Embryonic facial prominence (tissue), 1 donor: Measurements from ENCODE around the gene GGT5.
"Not testable (repeated sequence)": the region's sequence is repeated elsewhere in the genome, so short reads cannot be mapped to it uniquely, and the experiment has no call there.

Experiments used
- DNase-seq: peaks from one replicate; pipeline ENCODE4 v3.0.0-alpha.2; 2016; ENCODE audit errors: extremely low spot score

The GGT5 gene

GRCh38 chr22:24203856-24204255 is 41.0 kb downstream of the GGT5 start:
- not testable (repeated sequence) for DNase-seq

GRCh38 chr22:24201681-24202614 is 42.9 kb downstream of the GGT5 start:
- no peak for DNase-seq

GRCh38 chr22:24200619-24201212 is 44.2 kb downstream of the GGT5 start:
- no peak for DNase-seq

DNA sequence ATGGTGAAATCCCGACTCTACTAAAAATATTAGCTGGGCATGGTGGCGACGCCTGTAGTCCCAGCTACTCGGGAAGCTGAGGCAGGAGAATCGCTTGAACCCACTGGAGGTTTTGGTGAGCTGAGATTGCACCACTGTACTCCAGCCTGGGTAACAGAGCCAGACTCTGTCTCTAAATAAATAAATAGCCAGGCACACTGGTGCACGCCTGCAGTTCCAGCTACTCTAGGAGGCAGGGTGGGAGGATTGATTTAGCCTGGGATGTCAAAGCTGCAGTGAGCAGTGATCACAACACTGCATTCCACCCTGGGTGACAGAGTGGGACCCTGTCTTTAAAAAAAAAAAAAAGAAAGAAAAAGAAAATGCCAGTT is 46.2 kb downstream of the GGT5 start:
- no peak for DNase-seq

DNA sequence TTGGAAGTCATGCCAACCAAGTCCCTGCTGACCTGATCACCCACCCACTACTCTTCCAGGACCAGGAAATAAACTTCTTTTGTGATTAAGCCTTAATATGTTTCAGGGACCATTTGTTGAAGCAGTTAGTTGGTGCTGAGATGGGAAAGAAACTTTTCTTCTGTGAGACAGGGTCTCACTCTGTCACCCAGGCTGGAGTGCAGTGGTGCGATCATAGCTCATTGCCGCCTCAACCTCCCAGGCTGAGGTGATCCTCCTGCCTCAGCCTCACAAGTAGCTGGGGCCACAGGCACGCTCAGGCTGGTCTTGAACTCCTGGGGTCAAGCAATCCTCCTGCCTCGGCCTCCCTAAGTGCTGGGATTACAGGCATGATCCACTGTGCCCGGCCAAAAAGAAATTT is 53.0 kb downstream of the GGT5 start:
- DNase-seq: no peak

DNA sequence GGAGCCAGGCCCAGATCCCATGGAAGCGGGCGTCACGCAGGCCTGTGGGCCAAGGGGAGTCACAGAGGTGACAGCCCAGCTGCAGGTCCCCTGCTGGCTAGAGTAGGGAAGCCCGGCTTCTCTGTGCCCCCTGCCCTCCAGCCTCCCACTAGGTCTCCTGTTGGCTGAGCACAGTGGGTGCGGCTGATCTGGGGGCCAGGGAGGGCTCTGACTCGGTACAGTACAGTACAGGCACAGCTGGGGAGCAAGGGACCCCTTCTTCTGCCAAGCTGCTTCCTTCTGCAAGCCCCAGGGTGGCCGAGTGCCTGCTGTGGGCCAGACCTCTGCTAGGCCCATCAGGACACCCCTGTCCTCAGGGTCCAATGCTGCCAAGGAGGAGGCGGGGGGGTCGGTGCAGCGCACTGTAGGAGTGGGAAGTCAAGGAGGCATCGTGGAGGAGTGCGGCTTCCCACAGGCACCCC is 53.5 kb downstream of the GGT5 start:
- no peak for DNase-seq

- no peak for DNase-seq
Observed at GRCh38 chr22:24190596-24191208, 54.2 kb downstream of the GGT5 start.

- DNase-seq: no peak
Observed at GRCh38 chr22:24190159-24190540, 54.7 kb downstream of the GGT5 start.

DNA sequence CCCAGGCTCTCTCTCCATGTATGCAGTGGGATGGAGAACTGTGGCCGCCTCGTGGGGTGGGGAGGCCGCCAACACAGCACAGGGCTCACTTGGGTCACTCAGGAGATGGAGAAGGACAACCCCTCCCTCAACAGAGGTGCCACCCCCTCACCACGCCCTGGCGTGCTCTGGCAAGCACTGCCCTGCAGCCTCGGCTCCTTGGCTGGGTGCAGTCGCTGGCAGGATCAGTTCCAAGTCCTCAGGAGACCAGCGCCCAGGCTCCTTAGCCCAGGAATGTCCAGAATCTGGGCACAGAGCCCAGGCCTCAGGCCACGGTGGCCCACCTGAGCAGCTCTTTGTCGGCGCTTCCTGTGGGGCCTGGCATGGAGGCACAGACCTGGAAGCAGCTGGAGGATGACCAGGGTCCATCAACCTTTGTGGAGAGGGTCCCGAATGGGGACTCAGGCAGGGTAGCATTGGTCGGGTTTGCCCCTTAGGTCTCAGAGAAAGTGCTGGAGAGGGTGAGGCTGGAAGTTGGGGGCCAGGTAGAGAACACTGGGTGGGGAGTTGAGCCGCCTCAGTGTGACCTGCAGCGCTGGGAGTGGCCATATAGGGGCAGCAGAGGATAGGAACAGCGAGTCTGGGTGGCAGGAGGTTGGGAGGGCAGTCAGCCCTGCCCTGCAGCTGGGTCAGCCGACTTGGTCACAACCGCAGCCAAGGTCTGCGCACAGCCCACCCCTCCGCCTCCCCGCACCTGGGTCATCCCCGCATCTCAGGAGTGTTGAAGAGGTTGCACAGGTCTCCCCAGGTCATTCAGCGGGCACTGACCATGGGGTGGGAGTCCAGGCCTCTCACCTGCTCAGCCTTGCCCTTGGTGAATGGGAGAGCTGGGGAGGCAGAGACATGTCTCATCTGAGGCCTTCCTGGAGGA is 55.4 kb downstream of the GGT5 start:
- no peak for DNase-seq

- no peak for DNase-seq
Observed at GRCh38 chr22:24188705-24189248, 56.1 kb downstream of the GGT5 start.

DNA sequence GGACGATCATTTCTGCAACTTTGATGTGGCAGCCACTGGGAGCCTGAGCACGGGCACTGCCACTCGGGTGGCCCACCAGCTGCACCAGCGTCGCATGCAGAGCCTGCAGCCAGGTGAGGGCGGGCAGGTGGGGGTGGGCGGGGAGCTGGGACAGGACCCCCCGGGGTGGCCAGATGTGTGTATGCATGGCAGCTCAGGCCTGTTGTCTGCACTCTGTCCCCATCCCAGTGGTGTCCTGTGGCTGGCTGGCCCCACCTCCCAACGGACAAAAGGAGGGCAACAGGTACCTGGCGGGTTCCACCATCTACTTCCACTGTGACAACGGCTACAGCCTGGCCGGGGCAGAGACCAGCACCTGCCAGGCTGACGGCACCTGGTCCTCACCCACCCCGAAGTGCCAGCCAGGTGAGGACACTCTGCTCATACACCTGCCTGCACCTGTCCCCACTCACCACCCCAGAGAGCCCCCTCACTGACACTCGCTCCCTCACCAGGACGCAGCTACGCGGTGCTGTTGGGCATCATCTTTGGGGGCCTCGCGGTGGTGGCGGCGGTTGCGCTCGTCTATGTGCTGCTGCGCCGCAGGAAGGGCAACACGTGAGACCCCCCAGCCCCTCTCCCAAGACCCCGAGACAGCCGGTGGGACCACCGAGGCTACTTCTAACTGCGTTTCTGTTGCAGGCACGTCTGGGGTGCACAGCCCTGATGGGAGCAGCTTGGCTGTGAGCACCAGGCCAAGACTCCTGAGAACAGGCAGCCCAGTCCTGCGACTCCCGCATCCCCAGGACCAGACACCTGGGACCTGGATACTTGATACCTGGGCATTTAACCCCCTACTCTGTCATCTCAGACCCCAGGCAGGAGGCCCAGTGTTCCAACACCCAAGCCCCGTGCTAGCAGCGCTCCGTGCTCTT is 56.9 kb downstream of the GGT5 start:
- no peak for DNase-seq

- no peak for DNase-seq
Observed at GRCh38 chr22:24186892-24187670, 57.8 kb downstream of the GGT5 start.

DNA sequence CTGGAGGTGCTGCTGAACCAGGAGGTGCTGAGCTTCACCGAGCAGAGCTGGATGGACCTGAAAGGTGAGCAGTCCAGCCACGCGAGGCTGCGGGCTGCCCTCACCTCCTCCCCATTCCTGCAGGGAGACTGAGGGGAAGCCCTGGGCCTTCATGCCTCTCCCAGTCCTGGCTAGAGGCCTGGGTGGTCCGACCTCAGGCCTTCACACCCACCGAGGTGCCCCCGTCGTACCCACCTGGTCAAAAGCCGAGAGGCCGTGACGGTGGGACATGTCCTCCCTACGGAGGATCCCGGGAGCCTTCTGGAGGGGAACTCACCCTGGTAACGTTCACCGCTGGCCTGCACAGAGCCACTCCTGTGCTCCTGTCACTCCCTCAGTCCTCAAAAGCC is 58.5 kb downstream of the GGT5 start:
- no peak for DNase-seq

GRCh38 chr22:24185501-24186351 is 59.2 kb downstream of the GGT5 start:
- no peak for DNase-seq

GRCh38 chr22:24185001-24185500 is 59.8 kb downstream of the GGT5 start:
- no peak for DNase-seq

DNA sequence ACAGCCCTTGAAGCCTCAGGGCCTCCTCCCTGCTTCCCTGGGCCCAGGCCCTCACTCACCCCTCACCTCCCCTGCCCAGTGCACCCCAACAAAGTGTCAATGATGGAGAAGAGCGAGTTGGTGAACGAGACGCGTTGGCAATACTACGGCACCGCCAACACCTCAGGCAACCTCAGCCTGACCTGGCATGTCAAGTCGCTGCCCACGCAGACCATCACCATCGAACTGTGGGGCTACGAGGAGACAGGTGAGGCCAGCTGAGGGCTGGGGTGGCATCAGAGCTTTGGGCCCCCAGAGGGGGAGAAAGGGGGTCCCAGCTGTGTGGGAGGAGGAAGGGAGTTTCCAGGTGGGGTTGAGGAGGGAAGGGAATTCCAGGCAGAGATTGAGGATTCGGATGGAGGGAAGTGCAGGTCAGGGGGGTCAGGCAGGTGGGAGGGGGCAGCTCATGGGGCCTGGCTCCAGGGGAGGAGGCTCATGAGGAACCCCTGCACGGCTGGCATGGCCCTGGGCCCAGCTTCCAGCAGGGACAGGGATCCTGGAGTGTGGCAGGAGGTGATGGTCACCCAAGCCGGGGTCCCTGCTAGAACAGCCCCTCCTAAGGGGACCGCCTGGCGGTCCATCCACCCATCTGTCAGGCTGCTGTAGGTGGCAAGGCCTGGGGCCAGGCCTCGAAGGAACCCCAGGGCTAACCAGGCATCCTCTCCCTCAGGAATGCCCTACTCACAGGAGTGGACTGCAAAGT is 60.7 kb downstream of the GGT5 start:
- no peak for DNase-seq

GRCh38 chr22:24183321-24184031 is 61.4 kb downstream of the GGT5 start:
- no peak for DNase-seq
